GM15510 (cell line): Measurements from ENCODE around the gene NET1.

Experiments used
- POLR2A ChIP-seq: IDR thresholded peaks from 3 replicates; pipeline ENCODE4 v1.6.1; 2011; ENCODE audit warnings: borderline replicate concordance; ENCODE audit not compliant: insufficient read length; ENCODE audit errors: extremely low read depth

Gene NET1

GRCh38 chr10:5419466-5420094 lies 7.2 kb downstream of the NET1 start:
- TF ChIP-seq POLR2A, result no peak

GRCh38 chr10:5423771-5424170 lies 11.4 kb downstream of the NET1 start:
- TF ChIP-seq POLR2A, result no peak

- no peak for TF ChIP-seq POLR2A
Measured at GRCh38 chr10:5424751-5425150, 12.4 kb downstream of the NET1 start.

GRCh38 chr10:5428133-5428532 lies 15.8 kb downstream of the NET1 start:
- no peak for TF ChIP-seq POLR2A

GRCh38 chr10:5433182-5433581 lies 20.8 kb downstream of the NET1 start:
- no peak for TF ChIP-seq POLR2A

GRCh38 chr10:5434017-5434753 lies 21.8 kb downstream of the NET1 start:
- TF ChIP-seq POLR2A, result no peak

GRCh38 chr10:5435328-5435727 lies 23.0 kb downstream of the NET1 start:
- no peak for TF ChIP-seq POLR2A

GRCh38 chr10:5440206-5440605 lies 27.8 kb downstream of the NET1 start:
- TF ChIP-seq POLR2A, result no peak

- no peak for TF ChIP-seq POLR2A
Measured at GRCh38 chr10:5441106-5441505, 28.7 kb downstream of the NET1 start.

- TF ChIP-seq POLR2A, result no peak
Measured at GRCh38 chr10:5442065-5442989, 30.0 kb downstream of the NET1 start.

GRCh38 chr10:5442990-5443370 lies 30.6 kb downstream of the NET1 start:
- TF ChIP-seq POLR2A, result no peak

- TF ChIP-seq POLR2A, result no peak
Measured at GRCh38 chr10:5443429-5443828, 31.1 kb downstream of the NET1 start.

- no peak for TF ChIP-seq POLR2A
Measured at GRCh38 chr10:5445006-5445405, 32.6 kb downstream of the NET1 start.

- peak; percentile 29 for TF ChIP-seq POLR2A
Measured at GRCh38 chr10:5446390-5446926, 34.1 kb downstream of the NET1 start.

- TF ChIP-seq POLR2A, result no peak
Measured at GRCh38 chr10:5447056-5447455, 34.7 kb downstream of the NET1 start.
